Neural progenitor cell (in vitro differentiated cells): ENCODE data around the gene BCL2L2. TPM values are rescaled to one million over a fixed set of nuclear protein-coding genes. Genes with fewer than 3 reads are reported as not detected.
A peak's percentile ranks its signal among the peaks of the same experiment; 100 is the strongest.

Experiments used
- DNase-seq: peaks from one replicate; pipeline ENCODE4 v3.0.0-alpha.2; 2016; ENCODE audit warnings: low spot score
- H2AFZ ChIP-seq: fragments of 200-600 bp; sonication (generic); replicated peaks from 2 replicates; pipeline ENCODE4 v1.6.1; 2016; ENCODE audit warnings: antibody characterized with exemption
- H3F3A ChIP-seq: fragments of 200-600 bp; sonication (generic); 2 replicates; pipeline ENCODE4 v1.6.1; 2016; ENCODE audit warnings: antibody characterized with exemption, low read depth
- H3K27ac ChIP-seq: fragments of 200-600 bp; sonication (generic); 2 replicates; pipeline ENCODE4 v1.5.1; 2016; ENCODE audit warnings: mild to moderate bottlenecking
- H3K27me3 ChIP-seq: fragments of 200-600 bp; sonication (generic); 2 replicates; pipeline ENCODE4 v1.6.1; 2016; ENCODE audit warnings: mild to moderate bottlenecking, moderate library complexity
- H3K36me3 ChIP-seq: fragments of 200-600 bp; sonication (generic); 2 replicates; pipeline ENCODE4 v1.5.1; 2016
- H3K4me1 ChIP-seq: fragments of 200-600 bp; sonication (generic); 2 replicates; pipeline ENCODE4 v1.6.1; 2016; ENCODE audit warnings: mixed run types
- H3K4me2 ChIP-seq: fragments of 200-600 bp; sonication (generic); 2 replicates; pipeline ENCODE4 v1.6.1; 2016
- H3K4me3 ChIP-seq: fragments of 200-600 bp; sonication (generic); 2 replicates; pipeline ENCODE4 v1.5.1; 2016
- H3K79me2 ChIP-seq: fragments of 200-600 bp; sonication (generic); 2 replicates; pipeline ENCODE4 v1.6.1; 2016; ENCODE audit warnings: low read depth
- H3K9ac ChIP-seq: fragments of 200-600 bp; sonication (generic); 2 replicates; pipeline ENCODE4 v1.6.1; 2016
- H3K9me3 ChIP-seq: fragments of 200-600 bp; sonication (generic); 2 replicates; pipeline ENCODE4 v1.5.1; 2016; ENCODE audit warnings: low read depth
- H4K20me1 ChIP-seq: fragments of 200-600 bp; sonication (generic); 2 replicates; pipeline ENCODE4 v1.6.1; 2016; ENCODE audit warnings: low read depth
- H3K27ac Mint-ChIP-seq: 3 replicates; pipeline ENCODE4 v1.8.0; 2021; ENCODE audit warnings: mixed read lengths
- H3K27me3 Mint-ChIP-seq: 2 replicates; pipeline ENCODE4 v1.8.0; 2022; ENCODE audit warnings: low read depth, mild to moderate bottlenecking, inconsistent platforms, moderate library complexity, mixed read lengths; ENCODE audit not compliant: insufficient read depth
- H3K36me3 Mint-ChIP-seq: 3 replicates; pipeline ENCODE4 v1.8.0; 2021; ENCODE audit warnings: mixed read lengths
- H3K4me1 Mint-ChIP-seq: 3 replicates; pipeline ENCODE4 v1.8.0; 2021; ENCODE audit warnings: mixed read lengths
- H3K4me3 Mint-ChIP-seq: 3 replicates; pipeline ENCODE4 v1.8.0; 2021; ENCODE audit warnings: mild to moderate bottlenecking, moderate library complexity, mixed read lengths
- H3K9me3 Mint-ChIP-seq: 3 replicates; pipeline ENCODE4 v1.8.0; 2020; ENCODE audit warnings: mixed read lengths
- EZH2 ChIP-seq: fragments of 200-600 bp; sonication (generic); IDR thresholded peaks from 2 replicates; pipeline ENCODE4 v1.6.1; 2017; ENCODE audit warnings: antibody characterized with exemption, mild to moderate bottlenecking, moderate library complexity
- EZH2phosphoT487 ChIP-seq: fragments of 200-600 bp; sonication (generic); IDR thresholded peaks from 2 replicates; pipeline ENCODE4 v1.6.1; 2017; ENCODE audit warnings: antibody characterized with exemption
- total RNA-seq: library from RNA; depleted of rRNA; stranded (reverse); fragments of >200 nt; gene quantifications from 2 replicates; pipeline ENCODE4 v1.2.3, GENCODE V29; 2015; ENCODE audit warnings: low replicate concordance
- TF ChIP-seq, protein P1 (sequence below): fragments of 200-600 bp; sonication (generic); IDR thresholded peaks from 2 replicates; pipeline ENCODE4 v1.5.1; 2017; ENCODE audit warnings: antibody characterized with exemption, mild to moderate bottlenecking

Gene BCL2L2
- total RNA-seq, 1 donor from 2014 or later = 14.9 TPM

DNA sequence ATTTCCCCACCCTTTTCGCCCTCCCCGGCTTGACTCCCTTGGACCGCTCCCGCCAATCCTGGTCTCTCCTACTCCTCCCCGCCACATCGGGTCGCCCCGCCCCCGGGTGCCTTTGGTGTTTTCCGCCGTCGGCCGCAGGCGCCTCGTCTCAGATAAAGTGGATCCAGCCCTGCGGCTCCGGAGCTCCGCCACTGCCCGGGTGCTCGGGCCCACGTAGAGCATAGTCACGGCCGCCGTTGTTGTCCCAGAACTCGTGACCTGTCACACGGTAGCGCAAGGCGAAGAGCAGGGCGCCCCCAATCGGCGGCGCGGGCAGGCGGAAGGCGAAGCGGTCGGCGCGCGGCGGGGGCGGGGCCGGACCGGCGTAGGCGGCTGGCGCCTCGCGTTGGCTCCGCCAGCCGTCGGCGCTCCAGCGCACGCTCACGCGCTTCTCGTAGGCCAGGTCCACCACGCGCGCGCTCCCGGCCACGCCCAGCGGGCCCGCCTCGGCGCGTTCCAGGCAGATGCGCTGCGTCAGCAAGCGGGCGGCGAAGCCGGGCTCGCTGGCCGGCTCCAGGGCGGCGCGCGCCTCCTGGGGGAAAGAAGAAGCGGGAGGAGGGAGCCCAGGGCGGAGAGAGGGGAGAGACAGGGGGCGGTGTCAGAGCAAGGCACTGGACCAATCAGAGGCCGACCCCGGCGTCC is 5.2 kb upstream of the BCL2L2 start:
- Mint-ChIP-seq H3K36me3 (peaks cover 7% of the 10 kb centered on the region), H3K4me1 (peaks cover 34% of the 10 kb centered on the region), H3K27ac (no peak overlapping the region), H3K27me3 (peaks cover 9% of the 10 kb centered on the region), H3K4me3 (peak overlapping the region; percentile 91), H3K9me3 (peaks cover 2% of the 10 kb centered on the region)
- Histone ChIP-seq H3F3A (peaks cover 42% of the 10 kb centered on the region), H3K79me2 (no peaks in the 10 kb centered on the region), H3K4me2 (peak overlapping the region; percentile 79), H3K9me3 (no peaks in the 10 kb centered on the region), H2AFZ (peak overlapping the region; percentile 95), H3K9ac (no peak overlapping the region), H3K27ac (peak overlapping the region; percentile 85), H3K4me1 (peaks cover 11% of the 10 kb centered on the region), H3K36me3 (no peaks in the 10 kb centered on the region), H3K27me3 (peaks cover 21% of the 10 kb centered on the region), H4K20me1 (no peaks in the 10 kb centered on the region), H3K4me3 (peak overlapping the region; percentile 96)
- DNase-seq = peak; percentile 100
- no peak for TF ChIP-seq EZH2
- TF ChIP-seq EZH2phosphoT487 = no peak
- TF ChIP-seq, protein P1, sequence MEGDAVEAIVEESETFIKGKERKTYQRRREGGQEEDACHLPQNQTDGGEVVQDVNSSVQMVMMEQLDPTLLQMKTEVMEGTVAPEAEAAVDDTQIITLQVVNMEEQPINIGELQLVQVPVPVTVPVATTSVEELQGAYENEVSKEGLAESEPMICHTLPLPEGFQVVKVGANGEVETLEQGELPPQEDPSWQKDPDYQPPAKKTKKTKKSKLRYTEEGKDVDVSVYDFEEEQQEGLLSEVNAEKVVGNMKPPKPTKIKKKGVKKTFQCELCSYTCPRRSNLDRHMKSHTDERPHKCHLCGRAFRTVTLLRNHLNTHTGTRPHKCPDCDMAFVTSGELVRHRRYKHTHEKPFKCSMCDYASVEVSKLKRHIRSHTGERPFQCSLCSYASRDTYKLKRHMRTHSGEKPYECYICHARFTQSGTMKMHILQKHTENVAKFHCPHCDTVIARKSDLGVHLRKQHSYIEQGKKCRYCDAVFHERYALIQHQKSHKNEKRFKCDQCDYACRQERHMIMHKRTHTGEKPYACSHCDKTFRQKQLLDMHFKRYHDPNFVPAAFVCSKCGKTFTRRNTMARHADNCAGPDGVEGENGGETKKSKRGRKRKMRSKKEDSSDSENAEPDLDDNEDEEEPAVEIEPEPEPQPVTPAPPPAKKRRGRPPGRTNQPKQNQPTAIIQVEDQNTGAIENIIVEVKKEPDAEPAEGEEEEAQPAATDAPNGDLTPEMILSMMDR = peak; percentile 82

- Histone ChIP-seq H3K4me2 (peak overlapping the region; percentile 79), H3K4me1 (peaks cover 11% of the 10 kb centered on the region), H3K79me2 (peaks cover 2% of the 10 kb centered on the region), H3K27me3 (peaks cover 18% of the 10 kb centered on the region), H3K4me3 (peak overlapping the region; percentile 96), H3F3A (peaks cover 42% of the 10 kb centered on the region), H3K36me3 (no peaks in the 10 kb centered on the region), H3K27ac (peak overlapping the region; percentile 64), H4K20me1 (no peaks in the 10 kb centered on the region), H2AFZ (peak overlapping the region; percentile 73), H3K9ac (no peak overlapping the region), H3K9me3 (no peaks in the 10 kb centered on the region)
- DNase-seq = no peak
- peaks cover 4% of the 10 kb centered on the region for H3K36me3 Mint-ChIP-seq
- TF ChIP-seq, protein P1 = no peak
- TF ChIP-seq EZH2 (no peak), EZH2phosphoT487 (no peak)
- H3K4me1 Mint-ChIP-seq = peaks cover 30% of the 10 kb centered on the region
- peaks cover 9% of the 10 kb centered on the region for H3K27me3 Mint-ChIP-seq
- peak overlapping the region; percentile 89 for H3K4me3 Mint-ChIP-seq
- peaks cover 2% of the 10 kb centered on the region for H3K9me3 Mint-ChIP-seq
- no peak overlapping the region for H3K27ac Mint-ChIP-seq
Observed at GRCh38 chr14:23301969-23302289, 4.7 kb upstream of the BCL2L2 start.

- Histone ChIP-seq H4K20me1 (no peaks in the 10 kb centered on the region), H3F3A (peaks cover 42% of the 10 kb centered on the region), H3K27ac (peak within 1 kb of the TSS; percentile 64), H3K27me3 (peaks cover 15% of the 10 kb centered on the region), H3K4me3 (peak within 1 kb of the TSS; percentile 96), H3K4me2 (peak within 1 kb of the TSS; percentile 79), H3K79me2 (peaks cover 8% of the 10 kb centered on the region), H3K9ac (no peak within 1 kb of the TSS), H2AFZ (peak within 1 kb of the TSS; percentile 73), H3K4me1 (peaks cover 14% of the 10 kb centered on the region), H3K9me3 (no peaks in the 10 kb centered on the region), H3K36me3 (no peaks in the 10 kb centered on the region)
- TF ChIP-seq EZH2 = no peak
- no peak for TF ChIP-seq EZH2phosphoT487
- TF ChIP-seq, protein P1 = no peak
- peaks cover 9% of the 10 kb centered on the region for H3K27me3 Mint-ChIP-seq
- peak within 1 kb of the TSS; percentile 96 for H3K27ac Mint-ChIP-seq
- peaks cover 4% of the 10 kb centered on the region for H3K9me3 Mint-ChIP-seq
- H3K4me1 Mint-ChIP-seq = peaks cover 35% of the 10 kb centered on the region
- peak within 1 kb of the TSS; percentile 97 for H3K4me3 Mint-ChIP-seq
- H3K36me3 Mint-ChIP-seq = peaks cover 4% of the 10 kb centered on the region
- peak; percentile 84 for DNase-seq
Observed at GRCh38 chr14:23302290-23303225, 4.1 kb upstream of the BCL2L2 start, which contains the start of gene PPP1R3E. Gene PPP1R3E, minus strand, starts transcription at chr14:23302859. Its CDS starts 283 bp downstream, at chr14:23302576.
